Measurements from ENCODE around the gene FAT4. TPM values are rescaled to one million over a fixed set of nuclear protein-coding genes. Genes with fewer than 3 reads are reported as not detected.

The FAT4 gene, protein sequence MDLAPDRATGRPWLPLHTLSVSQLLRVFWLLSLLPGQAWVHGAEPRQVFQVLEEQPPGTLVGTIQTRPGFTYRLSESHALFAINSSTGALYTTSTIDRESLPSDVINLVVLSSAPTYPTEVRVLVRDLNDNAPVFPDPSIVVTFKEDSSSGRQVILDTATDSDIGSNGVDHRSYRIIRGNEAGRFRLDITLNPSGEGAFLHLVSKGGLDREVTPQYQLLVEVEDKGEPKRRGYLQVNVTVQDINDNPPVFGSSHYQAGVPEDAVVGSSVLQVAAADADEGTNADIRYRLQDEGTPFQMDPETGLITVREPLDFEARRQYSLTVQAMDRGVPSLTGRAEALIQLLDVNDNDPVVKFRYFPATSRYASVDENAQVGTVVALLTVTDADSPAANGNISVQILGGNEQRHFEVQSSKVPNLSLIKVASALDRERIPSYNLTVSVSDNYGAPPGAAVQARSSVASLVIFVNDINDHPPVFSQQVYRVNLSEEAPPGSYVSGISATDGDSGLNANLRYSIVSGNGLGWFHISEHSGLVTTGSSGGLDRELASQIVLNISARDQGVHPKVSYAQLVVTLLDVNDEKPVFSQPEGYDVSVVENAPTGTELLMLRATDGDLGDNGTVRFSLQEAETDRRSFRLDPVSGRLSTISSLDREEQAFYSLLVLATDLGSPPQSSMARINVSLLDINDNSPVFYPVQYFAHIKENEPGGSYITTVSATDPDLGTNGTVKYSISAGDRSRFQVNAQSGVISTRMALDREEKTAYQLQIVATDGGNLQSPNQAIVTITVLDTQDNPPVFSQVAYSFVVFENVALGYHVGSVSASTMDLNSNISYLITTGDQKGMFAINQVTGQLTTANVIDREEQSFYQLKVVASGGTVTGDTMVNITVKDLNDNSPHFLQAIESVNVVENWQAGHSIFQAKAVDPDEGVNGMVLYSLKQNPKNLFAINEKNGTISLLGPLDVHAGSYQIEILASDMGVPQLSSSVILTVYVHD (N-terminal part only)
- total RNA-seq, result 1 to 10 TPM in 1 of 2 donors, under 1 TPM in 1; 0.22 to 2.1 TPM
- 11.8 TPM for polyA plus RNA-seq (2013, experiment 1 of 2)
- 11.8 TPM for polyA plus RNA-seq (2013, experiment 2 of 2)
- long read RNA-seq, experiment 1, result 0 reads
- long read RNA-seq, experiment 2, result 0 reads
- long read RNA-seq, experiment 3, partial matches to known transcripts, result 0 of 1 reads
- long read RNA-seq, experiment 3, other reads (novel, unspliced or antisense), result 1 of 1 reads
- long read RNA-seq, experiment 4, result 0 reads

DNA sequence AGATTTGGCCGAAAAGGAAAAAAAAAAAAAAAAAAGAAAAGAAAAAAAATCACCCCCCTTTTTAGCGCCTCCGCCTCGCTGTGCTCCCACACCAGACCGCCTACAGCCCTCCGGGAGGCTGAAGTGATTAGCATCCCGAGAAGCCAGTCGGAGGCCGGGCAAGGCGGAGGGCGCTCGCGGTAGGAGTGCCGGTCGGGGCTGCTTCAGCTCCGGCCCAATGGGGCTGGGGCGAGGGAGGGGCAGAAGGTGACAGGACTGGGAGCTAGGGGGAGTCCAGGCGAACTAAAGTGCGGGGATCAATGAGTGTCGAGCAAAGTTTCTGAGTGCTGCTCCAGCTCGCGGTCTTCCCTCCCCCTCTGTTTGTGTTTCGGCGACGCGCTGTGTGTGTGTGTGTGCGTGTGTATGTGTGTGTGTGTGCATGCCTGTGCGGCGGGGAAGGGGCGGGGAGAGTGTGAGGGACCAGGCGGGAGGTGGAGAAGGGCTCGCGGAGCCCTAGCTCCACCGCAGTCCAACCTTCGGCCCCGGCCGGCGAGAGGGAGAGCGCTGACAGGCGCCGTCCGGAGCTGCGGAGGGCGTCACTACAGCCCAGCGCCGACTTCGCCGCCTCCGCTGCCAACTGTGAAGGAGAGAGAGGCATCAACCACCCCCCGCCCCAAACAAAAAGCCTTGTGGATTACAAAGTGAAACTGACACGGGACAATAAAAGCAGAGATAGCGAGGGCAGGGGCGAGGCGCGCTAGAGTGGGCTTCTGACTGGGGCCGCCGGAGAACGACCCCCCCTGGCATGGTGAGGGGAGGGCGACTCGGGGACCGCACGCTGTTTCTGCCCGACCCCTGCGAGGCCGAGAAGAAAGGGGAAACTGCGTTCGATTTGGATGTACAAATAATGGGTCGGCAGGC, at the start of gene FAT4:
FAT4 (plus strand) TSS at position 280 of the 900 bp plus-strand sequence. CDS start 1,457 bp downstream, outside the sequence.
- Histone ChIP-seq H3K27me3 (ENCODE audit: control insufficient read depth, insufficient read depth, low read length, poor library complexity, severe bottlenecking) (peaks cover 25% of the 10 kb centered on the region), H3K27ac (ENCODE audit: low read depth, low read length) (peak within 1 kb of the TSS; percentile 90), H3K4me1 (ENCODE audit: control insufficient read depth, insufficient read depth, low read length) (peaks cover 4% of the 10 kb centered on the region), H3K4me3 (ENCODE audit: low read length) (peak within 1 kb of the TSS; percentile 88), H3K9ac (ENCODE audit: extremely low read depth, low read length, poor library complexity, severe bottlenecking) (peak within 1 kb of the TSS; percentile 16), H3K36me3 (ENCODE audit: control insufficient read depth, insufficient read depth, low read length) (no peaks in the 10 kb centered on the region), H3K9me3 (ENCODE audit: control insufficient read depth, low read length) (no peaks in the 10 kb centered on the region)
- H3K36me3 Mint-ChIP-seq (ENCODE audit: low read depth), result no peaks in the 10 kb centered on the region
- 0% methylated on average over 14 to 65 of the region's 68 CpGs for whole genome bisulfite sequencing, 2 experiments (ENCODE audit: insufficient coverage in 1 of 2, insufficient read length in 1 of 2)
- peak; percentile 98 for DNase-seq
- TF ChIP-seq, protein P1, sequence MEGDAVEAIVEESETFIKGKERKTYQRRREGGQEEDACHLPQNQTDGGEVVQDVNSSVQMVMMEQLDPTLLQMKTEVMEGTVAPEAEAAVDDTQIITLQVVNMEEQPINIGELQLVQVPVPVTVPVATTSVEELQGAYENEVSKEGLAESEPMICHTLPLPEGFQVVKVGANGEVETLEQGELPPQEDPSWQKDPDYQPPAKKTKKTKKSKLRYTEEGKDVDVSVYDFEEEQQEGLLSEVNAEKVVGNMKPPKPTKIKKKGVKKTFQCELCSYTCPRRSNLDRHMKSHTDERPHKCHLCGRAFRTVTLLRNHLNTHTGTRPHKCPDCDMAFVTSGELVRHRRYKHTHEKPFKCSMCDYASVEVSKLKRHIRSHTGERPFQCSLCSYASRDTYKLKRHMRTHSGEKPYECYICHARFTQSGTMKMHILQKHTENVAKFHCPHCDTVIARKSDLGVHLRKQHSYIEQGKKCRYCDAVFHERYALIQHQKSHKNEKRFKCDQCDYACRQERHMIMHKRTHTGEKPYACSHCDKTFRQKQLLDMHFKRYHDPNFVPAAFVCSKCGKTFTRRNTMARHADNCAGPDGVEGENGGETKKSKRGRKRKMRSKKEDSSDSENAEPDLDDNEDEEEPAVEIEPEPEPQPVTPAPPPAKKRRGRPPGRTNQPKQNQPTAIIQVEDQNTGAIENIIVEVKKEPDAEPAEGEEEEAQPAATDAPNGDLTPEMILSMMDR (conservative IDR thresholded peaks at IDR 0.05), result no peak
- H3K27ac Mint-ChIP-seq, result peak within 1 kb of the TSS; percentile 86
- H3K4me1 Mint-ChIP-seq, result peaks cover 17% of the 10 kb centered on the region
- H3K27me3 Mint-ChIP-seq (ENCODE audit: insufficient read depth), result peaks cover 31% of the 10 kb centered on the region
- peaks cover 3% of the 10 kb centered on the region for H3K9me3 Mint-ChIP-seq
- peak within 1 kb of the TSS; percentile 92 for H3K4me3 Mint-ChIP-seq

DNA sequence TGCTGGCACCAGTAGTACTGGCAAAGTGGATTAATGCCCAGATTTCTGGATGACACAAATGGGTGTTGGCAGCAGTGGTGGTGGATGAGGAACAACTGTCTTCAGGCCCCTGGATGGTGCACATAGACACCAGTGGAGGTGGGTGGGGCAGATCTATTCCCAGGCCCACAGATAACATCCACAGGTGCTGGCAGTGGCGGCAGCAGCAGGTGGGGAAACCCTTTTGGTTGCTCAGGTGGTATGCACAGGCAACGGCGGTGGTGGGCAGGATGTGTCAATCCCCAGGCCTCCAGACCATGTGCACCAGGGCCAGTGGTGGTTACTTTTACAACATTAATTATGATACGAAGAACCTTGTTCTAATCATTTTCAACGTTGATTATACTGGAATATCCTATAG, 48.9 kb upstream of the FAT4 start:
- no peaks in the 10 kb centered on the region for H3K36me3 ChIP-seq (ENCODE audit: control insufficient read depth, insufficient read depth, low read length)
- 92 to 100% methylated on average over 3 to 5 of the region's 5 CpGs for WGBS, 2 experiments (ENCODE audit: insufficient coverage in 1 of 2, insufficient read length in 1 of 2)
- Mint-ChIP-seq H3K27me3 (ENCODE audit: insufficient read depth) (no peaks in the 10 kb centered on the region), H3K27ac (no peak overlapping the region), H3K36me3 (ENCODE audit: low read depth) (no peaks in the 10 kb centered on the region), H3K4me3 (no peak overlapping the region), H3K4me1 (peaks cover 6% of the 10 kb centered on the region), H3K9me3 (no peaks in the 10 kb centered on the region)
- TF ChIP-seq, protein P1 (conservative IDR thresholded peaks at IDR 0.05), result no peak
- peaks cover 3% of the 10 kb centered on the region for H3K9me3 ChIP-seq (ENCODE audit: control insufficient read depth, low read length)
- no peak overlapping the region for H3K4me3 ChIP-seq (ENCODE audit: low read length)
- H3K9ac ChIP-seq (ENCODE audit: extremely low read depth, low read length, poor library complexity, severe bottlenecking), result no peak overlapping the region
- peak; percentile 46 for DNase-seq
- peaks cover 32% of the 10 kb centered on the region for H3K27me3 ChIP-seq (ENCODE audit: control insufficient read depth, insufficient read depth, low read length, poor library complexity, severe bottlenecking)
- no peaks in the 10 kb centered on the region for H3K4me1 ChIP-seq (ENCODE audit: control insufficient read depth, insufficient read depth, low read length)
- H3K27ac ChIP-seq (ENCODE audit: low read depth, low read length), result no peak overlapping the region
